Fibroblast of lung (primary cell): Measurements from ENCODE around the gene GRID1. TPM values are rescaled to one million over a fixed set of nuclear protein-coding genes. Genes with fewer than 3 reads are reported as not detected.
A peak's percentile ranks its signal among the peaks of the same experiment; 100 is the strongest.

Source experiments
- DNase-seq, 2 donors: peaks; one replicate each; pipeline versions ENCODE4 v3.0.0 to v3.0.0-alpha.2; 2010; ENCODE audit warnings: low read depth in 2 of 2
- H2AFZ ChIP-seq: 2 replicates; pipeline ENCODE4 v1.5.1; 2012; ENCODE audit warnings: low read length, control low read depth, inconsistent platforms
- H3K27ac ChIP-seq: 2 replicates; pipeline ENCODE4 v1.5.1; 2011; ENCODE audit warnings: low read length, control low read depth; ENCODE audit not compliant: insufficient read depth
- H3K27me3 ChIP-seq: 2 replicates; pipeline ENCODE4 v1.5.1; 2011; ENCODE audit warnings: mild to moderate bottlenecking, low read length; ENCODE audit not compliant: control insufficient read depth, insufficient read depth
- H3K36me3 ChIP-seq: 2 replicates; pipeline ENCODE4 v1.5.1; 2011; ENCODE audit warnings: low read length; ENCODE audit not compliant: control insufficient read depth, insufficient read depth
- H3K4me1 ChIP-seq: 2 replicates; pipeline ENCODE4 v1.5.1; 2011; ENCODE audit warnings: low read length; ENCODE audit not compliant: control insufficient read depth, insufficient read depth; ENCODE audit errors: extremely low read depth
- H3K4me2 ChIP-seq: 2 replicates; pipeline ENCODE4 v1.5.1; 2011; ENCODE audit warnings: low read length, control low read depth; ENCODE audit not compliant: insufficient read depth; ENCODE audit errors: extremely low read depth
- H3K4me3 ChIP-seq, 4 experiments: fragments of 200-600 bp in 1 of 4; sonication (generic) in 1 of 4; replicated peaks in 1 of 4; 2 replicates each; pipeline ENCODE4 v1.5.1; 2011 to 2016; ENCODE audit warnings: low read length in 4 of 4, low read depth in 3 of 4, mild to moderate bottlenecking in 3 of 4, control low read depth in 2 of 4, inconsistent platforms in 1 of 4, mixed read lengths in 1 of 4; ENCODE audit not compliant: insufficient read depth in 1 of 4; ENCODE audit errors: control extremely low read depth in 1 of 4
- H3K79me2 ChIP-seq: 2 replicates; pipeline ENCODE4 v1.5.1; 2012; ENCODE audit warnings: mild to moderate bottlenecking, low read length, inconsistent platforms; ENCODE audit not compliant: control insufficient read depth, insufficient read depth
- H3K9ac ChIP-seq: 2 replicates; pipeline ENCODE4 v1.5.1; 2011; ENCODE audit warnings: mild to moderate bottlenecking, low read length, control low read depth; ENCODE audit not compliant: insufficient read depth
- H3K9me3 ChIP-seq: 2 replicates; pipeline ENCODE4 v1.5.1; 2012; ENCODE audit warnings: low read depth, low read length; ENCODE audit not compliant: control insufficient read depth, insufficient read depth
- H4K20me1 ChIP-seq: 2 replicates; pipeline ENCODE4 v1.5.1; 2011; ENCODE audit warnings: low read length; ENCODE audit not compliant: control insufficient read depth, insufficient read depth; ENCODE audit errors: extremely low read depth
- EZH2 ChIP-seq: IDR thresholded peaks from 2 replicates; pipeline ENCODE4 v1.5.1; 2012; ENCODE audit warnings: low read length, control low read depth, mild to moderate bottlenecking; ENCODE audit errors: missing control alignments
- polyA plus RNA-seq, 2 donors: library from polyadenylated mRNA; depleted of rRNA in 1 of 2; stranded (reverse) in 1 of 2; unstranded in 1 of 2; fragments of >200 nt; gene quantifications; 2 replicates each; pipeline ENCODE4 v1.2.1, GENCODE V29; 2011 to 2012; ENCODE audit warnings: missing spikeins in 1 of 2
- total RNA-seq: library from RNA; depleted of rRNA; stranded (reverse); fragments of >200 nt; gene quantifications from 2 replicates; pipeline ENCODE4 v1.2.1, GENCODE V29; 2014
- TF ChIP-seq, protein P1 (sequence below), 2 donors: IDR thresholded peaks in 1 of 2; conservative IDR thresholded peaks in 1 of 2; 1 replicate in 1 of 2; 2 replicates in 1 of 2; pipeline ENCODE4 v1.5.1; 2011 to 2012; ENCODE audit warnings: low read length in 2 of 2, control low read depth in 1 of 2, inconsistent platforms in 1 of 2, low read depth in 1 of 2, mild to moderate bottlenecking in 1 of 2

The GRID1 gene
- total and polyA plus RNA-seq, 2 donors (not counting 1 experiment from before 2014, with no cell fraction given) = 0.03 to 0.33 TPM

DNA sequence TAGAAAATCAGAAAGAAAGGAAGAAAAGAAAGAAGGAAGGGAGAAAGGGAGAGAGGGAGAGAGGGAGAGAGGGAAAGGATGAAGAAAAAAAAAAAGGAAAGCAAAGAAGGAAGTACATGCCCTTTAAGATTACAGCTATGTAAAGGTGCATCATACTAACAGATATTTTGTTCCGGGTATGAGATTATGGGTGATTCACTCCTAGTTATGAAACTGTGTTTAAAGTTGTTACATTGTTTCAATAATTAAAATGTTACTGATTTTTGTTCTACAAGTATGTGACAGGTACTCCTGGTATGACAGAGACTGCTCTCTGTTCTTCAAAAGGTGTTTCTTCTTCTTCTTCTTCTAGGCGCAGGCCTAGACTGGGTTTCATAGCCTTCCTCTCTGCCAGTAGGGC is 808.9 kb downstream of the GRID1 start:
- H3K36me3 ChIP-seq = no peaks in the 10 kb centered on the region
- no peak overlapping the region for H3K9ac ChIP-seq
- no peaks in the 10 kb centered on the region for H3K79me2 ChIP-seq
- H3K4me3 ChIP-seq = no peak overlapping the region
- peaks cover 5% of the 10 kb centered on the region for H3K4me1 ChIP-seq
- peak overlapping the region; percentile 51 for H3K27ac ChIP-seq
- no peak for DNase-seq
- H3K9me3 ChIP-seq = no peaks in the 10 kb centered on the region
- TF ChIP-seq, protein P1, sequence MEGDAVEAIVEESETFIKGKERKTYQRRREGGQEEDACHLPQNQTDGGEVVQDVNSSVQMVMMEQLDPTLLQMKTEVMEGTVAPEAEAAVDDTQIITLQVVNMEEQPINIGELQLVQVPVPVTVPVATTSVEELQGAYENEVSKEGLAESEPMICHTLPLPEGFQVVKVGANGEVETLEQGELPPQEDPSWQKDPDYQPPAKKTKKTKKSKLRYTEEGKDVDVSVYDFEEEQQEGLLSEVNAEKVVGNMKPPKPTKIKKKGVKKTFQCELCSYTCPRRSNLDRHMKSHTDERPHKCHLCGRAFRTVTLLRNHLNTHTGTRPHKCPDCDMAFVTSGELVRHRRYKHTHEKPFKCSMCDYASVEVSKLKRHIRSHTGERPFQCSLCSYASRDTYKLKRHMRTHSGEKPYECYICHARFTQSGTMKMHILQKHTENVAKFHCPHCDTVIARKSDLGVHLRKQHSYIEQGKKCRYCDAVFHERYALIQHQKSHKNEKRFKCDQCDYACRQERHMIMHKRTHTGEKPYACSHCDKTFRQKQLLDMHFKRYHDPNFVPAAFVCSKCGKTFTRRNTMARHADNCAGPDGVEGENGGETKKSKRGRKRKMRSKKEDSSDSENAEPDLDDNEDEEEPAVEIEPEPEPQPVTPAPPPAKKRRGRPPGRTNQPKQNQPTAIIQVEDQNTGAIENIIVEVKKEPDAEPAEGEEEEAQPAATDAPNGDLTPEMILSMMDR (conservative IDR thresholded peaks at IDR 0.05 in 1 of 2, IDR thresholded peaks at IDR 0.05 in 1 of 2; ENCODE audit: low read depth in 1 of 2, low read length in 2 of 2) = no peak
- no peak for TF ChIP-seq EZH2
- H2AFZ ChIP-seq = no peak overlapping the region
- no peaks in the 10 kb centered on the region for H3K27me3 ChIP-seq
- no peaks in the 10 kb centered on the region for H4K20me1 ChIP-seq
- H3K4me2 ChIP-seq = no peak overlapping the region

DNA sequence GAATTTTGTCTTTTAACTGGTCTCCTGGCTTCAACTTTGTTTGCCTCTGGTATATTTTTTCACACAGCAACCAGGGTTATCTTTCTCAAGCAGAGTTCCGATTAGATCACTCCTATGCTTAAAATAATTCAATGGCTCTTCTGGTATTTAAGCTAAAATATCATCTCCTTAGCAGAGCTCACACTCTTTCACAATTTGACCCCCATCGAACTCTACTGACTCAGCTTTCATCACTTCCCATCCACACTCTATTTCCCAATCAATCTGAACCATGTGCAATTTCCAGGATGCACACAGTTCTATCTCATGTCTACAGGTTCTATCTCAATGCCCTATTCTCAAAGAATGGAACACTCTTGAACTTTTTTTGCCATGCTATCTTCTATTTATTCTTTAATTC is 809.5 kb downstream of the GRID1 start:
- Histone ChIP-seq H2AFZ (no peak overlapping the region), H3K4me3 (no peak overlapping the region), H3K4me1 (peaks cover 5% of the 10 kb centered on the region), H3K9me3 (no peaks in the 10 kb centered on the region), H3K79me2 (no peaks in the 10 kb centered on the region), H3K27ac (peak overlapping the region; percentile 54), H3K9ac (no peak overlapping the region), H3K27me3 (no peaks in the 10 kb centered on the region), H3K36me3 (no peaks in the 10 kb centered on the region), H3K4me2 (no peak overlapping the region), H4K20me1 (no peaks in the 10 kb centered on the region)
- DNase-seq = peak in 1 of 2 donors; percentile 2
- TF ChIP-seq, protein P1 (conservative IDR thresholded peaks at IDR 0.05 in 1 of 2, IDR thresholded peaks at IDR 0.05 in 1 of 2; ENCODE audit: low read depth in 1 of 2, low read length in 2 of 2) = no peak
- no peak for TF ChIP-seq EZH2

Other genes with a start within 250 kb of the GRID1 start
- 45.7 and 50.4 TPM in 2 replicates for gene WAPL, start 155.0 kb upstream of the GRID1 start, total RNA-seq
- 22.0 and 24.6 TPM in 2 replicates for gene WAPL, start 155.0 kb upstream of the GRID1 start, polyA plus RNA-seq